ENCODE measurements around the gene CLIC3. TPM values are rescaled to one million over a fixed set of nuclear protein-coding genes. Genes with fewer than 3 reads are reported as not detected.
"Not testable (repeated sequence)": the region's sequence is repeated elsewhere in the genome, so short reads cannot be mapped to it uniquely, and the experiment has no call there.

CLIC3 gene
- total RNA-seq, 3 donors from 2014 or later (not counting 1 experiment from before 2014, with no cell fraction given): 144 to 286 (median 161) TPM

GRCh38 chr9:137034709-137035506 is 38.5 kb upstream of the CLIC3 start:
- no peaks in the 10 kb centered on the region for H3K36me3 ChIP-seq (ENCODE audit: control insufficient read depth, insufficient read depth, low read length)
- peaks cover 59% of the 10 kb centered on the region for H3K4me1 ChIP-seq (ENCODE audit: control insufficient read depth, insufficient read depth, low read length)
- Mint-ChIP-seq H3K4me1 (peaks cover 29 to 48% of the 10 kb centered on the region in 2 donors), H3K27ac (peak overlapping the region; percentile 76 to 83), H3K9me3 (no peaks in the 10 kb centered on the region), H3K27me3 (ENCODE audit: low read depth in 2 of 2) (no peaks in the 10 kb centered on the region), H3K36me3 (no peaks in the 10 kb centered on the region), H3K4me3 (peak overlapping the region; percentile 81)
- peak; percentile 94 for TF ChIP-seq CTCF (IDR thresholded peaks at IDR 0.05)
- no peaks in the 10 kb centered on the region for H3K27me3 ChIP-seq (ENCODE audit: control insufficient read depth, insufficient read depth, low read length)
- ATAC-seq (peak; percentile 76 to 84 (median 81)), DNase-seq (peak; percentile 83 to 96)
- peak overlapping the region; percentile 69 for H3K27ac ChIP-seq (ENCODE audit: low read length)
- intact Hi-C loops (cut with micrococcal nuclease): loop anchor here (1.0 to 2.0 kb wide), 4 partner anchors 36 to 247 kb away; partner anchors contain the start of gene AJM1
- H3K9me3 ChIP-seq (ENCODE audit: control insufficient read depth, insufficient read depth, low read length): no peaks in the 10 kb centered on the region
- WGBS (ENCODE audit: insufficient coverage): under 1% methylated on average over 24 of the region's 24 CpGs
- peak overlapping the region; percentile 9 for H3K4me3 ChIP-seq (ENCODE audit: low read length)

GRCh38 chr9:137034039-137034708 is 37.8 kb upstream of the CLIC3 start:
- Mint-ChIP-seq H3K4me1 (peaks cover 35 to 55% of the 10 kb centered on the region in 2 donors), H3K9me3 (no peaks in the 10 kb centered on the region), H3K27me3 (ENCODE audit: low read depth in 2 of 2) (no peaks in the 10 kb centered on the region), H3K36me3 (no peaks in the 10 kb centered on the region), H3K4me3 (peak overlapping the region; percentile 85), H3K27ac (peak overlapping the region; percentile 76 to 83)
- no peaks in the 10 kb centered on the region for H3K9me3 ChIP-seq (ENCODE audit: control insufficient read depth, insufficient read depth, low read length)
- H3K27ac ChIP-seq (ENCODE audit: low read length): peak overlapping the region; percentile 69
- intact Hi-C loops (cut with micrococcal nuclease): loop anchor here (2.0 kb wide), 3 partner anchors 35 to 191 kb away; partner anchors contain the start of gene AJM1
- peaks cover 66% of the 10 kb centered on the region for H3K4me1 ChIP-seq (ENCODE audit: control insufficient read depth, insufficient read depth, low read length)
- H3K4me3 ChIP-seq (ENCODE audit: low read length): peak overlapping the region; percentile 16
- no peaks in the 10 kb centered on the region for H3K36me3 ChIP-seq (ENCODE audit: control insufficient read depth, insufficient read depth, low read length)
- WGBS (ENCODE audit: insufficient coverage): 7% methylated on average over 12 of the region's 15 CpGs
- no peaks in the 10 kb centered on the region for H3K27me3 ChIP-seq (ENCODE audit: control insufficient read depth, insufficient read depth, low read length)
- no peak for TF ChIP-seq CTCF (IDR thresholded peaks at IDR 0.05)
- peak in 1 of 2 donors; percentile 28 for DNase-seq
- ATAC-seq: no peak

GRCh38 chr9:137033481-137033880 is 37.1 kb upstream of the CLIC3 start:
- DNase-seq; H3K36me3 ChIP-seq (ENCODE audit: control insufficient read depth, insufficient read depth, low read length); H3K27ac ChIP-seq (ENCODE audit: low read length); H3K27me3 ChIP-seq (ENCODE audit: control insufficient read depth, insufficient read depth, low read length); ATAC-seq; intact Hi-C loops (cut with micrococcal nuclease); H3K27me3 Mint-ChIP-seq (ENCODE audit: low read depth in 2 of 2); H3K9me3 Mint-ChIP-seq; H3K9me3 ChIP-seq (ENCODE audit: control insufficient read depth, insufficient read depth, low read length); H3K36me3 Mint-ChIP-seq: not testable (repeated sequence)
- Mint-ChIP-seq H3K4me1 (peaks cover 35 to 62% of the 10 kb centered on the region in 2 donors), H3K4me3 (peak overlapping the region; percentile 85), H3K27ac (peak overlapping the region; percentile 45 to 77)
- peaks cover 73% of the 10 kb centered on the region for H3K4me1 ChIP-seq (ENCODE audit: control insufficient read depth, insufficient read depth, low read length)
- H3K4me3 ChIP-seq (ENCODE audit: low read length): peak overlapping the region; percentile 16
- 79% methylated on average over 5 of the region's 5 CpGs for WGBS (ENCODE audit: insufficient coverage)

- Mint-ChIP-seq H3K27me3 (ENCODE audit: low read depth in 2 of 2) (no peaks in the 10 kb centered on the region), H3K4me1 (peaks cover 35 to 62% of the 10 kb centered on the region in 2 donors), H3K4me3 (peak overlapping the region; percentile 85), H3K36me3 (no peaks in the 10 kb centered on the region), H3K9me3 (no peaks in the 10 kb centered on the region), H3K27ac (peak overlapping the region; percentile 45 to 77)
- ATAC-seq (peak; percentile 11 to 71 (median 46)), DNase-seq (peak in 1 of 2 donors; percentile 56)
- H3K27ac ChIP-seq (ENCODE audit: low read length): peak overlapping the region; percentile 1
- H3K4me3 ChIP-seq (ENCODE audit: low read length): no peak overlapping the region
- 53% methylated on average over 9 of the region's 10 CpGs for WGBS (ENCODE audit: insufficient coverage)
- H3K9me3 ChIP-seq (ENCODE audit: control insufficient read depth, insufficient read depth, low read length): no peaks in the 10 kb centered on the region
- H3K27me3 ChIP-seq (ENCODE audit: control insufficient read depth, insufficient read depth, low read length): no peaks in the 10 kb centered on the region
- no peaks in the 10 kb centered on the region for H3K36me3 ChIP-seq (ENCODE audit: control insufficient read depth, insufficient read depth, low read length)
- TF ChIP-seq CTCF (IDR thresholded peaks at IDR 0.05): no peak
- intact Hi-C loops (cut with micrococcal nuclease): no loop called here
- peaks cover 74% of the 10 kb centered on the region for H3K4me1 ChIP-seq (ENCODE audit: control insufficient read depth, insufficient read depth, low read length)
These were observed 36.5 kb upstream of the CLIC3 start for GRCh38 chr9:137032858-137033257.
